ENCODE results near the gene GJB3.

DNA sequence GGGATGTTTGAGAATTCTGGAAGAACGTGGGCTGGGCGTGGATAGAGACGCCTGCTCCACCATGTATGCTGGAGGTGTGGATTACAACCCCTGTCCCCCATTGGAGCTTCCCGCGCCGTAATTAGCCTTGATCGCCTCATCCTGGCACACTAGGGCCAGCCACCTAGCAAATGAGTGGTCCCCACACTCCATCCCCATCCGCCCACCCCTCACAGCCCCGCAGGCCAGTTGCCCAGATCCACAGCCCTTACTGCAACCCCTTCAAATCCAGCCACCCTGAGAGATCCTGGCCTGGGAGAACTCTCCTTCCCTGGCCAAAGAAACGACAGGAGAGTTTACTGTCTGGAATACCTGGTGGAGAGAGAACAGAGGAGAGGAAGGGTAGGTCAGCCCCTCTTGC lies 11.4 kb downstream of the GJB3 start:
- TF ChIP-seq, protein P1, sequence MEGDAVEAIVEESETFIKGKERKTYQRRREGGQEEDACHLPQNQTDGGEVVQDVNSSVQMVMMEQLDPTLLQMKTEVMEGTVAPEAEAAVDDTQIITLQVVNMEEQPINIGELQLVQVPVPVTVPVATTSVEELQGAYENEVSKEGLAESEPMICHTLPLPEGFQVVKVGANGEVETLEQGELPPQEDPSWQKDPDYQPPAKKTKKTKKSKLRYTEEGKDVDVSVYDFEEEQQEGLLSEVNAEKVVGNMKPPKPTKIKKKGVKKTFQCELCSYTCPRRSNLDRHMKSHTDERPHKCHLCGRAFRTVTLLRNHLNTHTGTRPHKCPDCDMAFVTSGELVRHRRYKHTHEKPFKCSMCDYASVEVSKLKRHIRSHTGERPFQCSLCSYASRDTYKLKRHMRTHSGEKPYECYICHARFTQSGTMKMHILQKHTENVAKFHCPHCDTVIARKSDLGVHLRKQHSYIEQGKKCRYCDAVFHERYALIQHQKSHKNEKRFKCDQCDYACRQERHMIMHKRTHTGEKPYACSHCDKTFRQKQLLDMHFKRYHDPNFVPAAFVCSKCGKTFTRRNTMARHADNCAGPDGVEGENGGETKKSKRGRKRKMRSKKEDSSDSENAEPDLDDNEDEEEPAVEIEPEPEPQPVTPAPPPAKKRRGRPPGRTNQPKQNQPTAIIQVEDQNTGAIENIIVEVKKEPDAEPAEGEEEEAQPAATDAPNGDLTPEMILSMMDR (IDR thresholded peaks at IDR 0.05): no peak
- TF ChIP-seq POLR2A (IDR thresholded peaks at IDR 0.05) (no peak), EP300 (IDR thresholded peaks at IDR 0.05) (no peak)
